Measurements from ENCODE around the gene ADNP.

Gene ADNP

DNA sequence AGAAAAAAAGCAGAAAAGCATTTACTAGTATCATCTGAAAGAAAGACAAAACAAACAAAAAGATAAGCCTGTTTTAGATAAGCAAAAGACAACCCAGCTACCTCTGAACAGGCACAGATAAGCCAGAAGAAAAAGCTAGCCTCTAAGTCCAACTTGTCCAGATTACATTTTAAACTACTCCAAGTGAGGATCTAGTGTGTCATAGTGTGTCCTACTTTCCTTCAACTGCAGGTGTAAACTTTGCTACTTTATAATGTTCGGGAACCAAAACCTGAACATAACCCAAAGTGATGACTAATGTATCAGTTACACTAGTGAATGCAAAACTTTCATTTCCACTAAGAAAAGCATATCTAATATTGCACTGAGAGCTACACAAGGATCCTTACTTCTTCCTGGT lies 19.5 kb downstream of the ADNP start:
- Histone ChIP-seq H2BK5ac (ENCODE audit: low read depth, low read length, poor library complexity, severe bottlenecking) (no peak overlapping the region), H4K8ac (ENCODE audit: low read length) (no peak overlapping the region), H3K18ac (ENCODE audit: low read depth in 1 of 2, low read length in 2 of 2) (no peak overlapping the region), H3K14ac (ENCODE audit: low read length in 2 of 2) (no peak overlapping the region), H3K9ac (ENCODE audit: low read length) (no peak overlapping the region), H3K9me3 (ENCODE audit: control insufficient read depth, low read length) (no peaks in the 10 kb centered on the region), H3K27ac (ENCODE audit: low read length, poor library complexity, severe bottlenecking) (no peak overlapping the region), H3K4me3 (ENCODE audit: insufficient read depth in 1 of 2, low read depth in 1 of 2, low read length in 2 of 2) (peak overlapping the region in 1 of 2 experiments; percentile 30), H3K4me1 (ENCODE audit: control insufficient read depth, insufficient read depth, low read depth, low read length) (peaks cover 8% of the 10 kb centered on the region), H2BK15ac (ENCODE audit: low read depth, poor library complexity, severe bottlenecking) (no peak overlapping the region), H3K4ac (ENCODE audit: low read depth in 1 of 2, low read length in 2 of 2) (no peak overlapping the region), H2BK12ac (ENCODE audit: low read length in 2 of 2) (no peak overlapping the region), H2BK120ac (ENCODE audit: low read depth, low read length) (no peak overlapping the region), H2AK5ac (ENCODE audit: low read length, severe bottlenecking) (no peak overlapping the region), H3K23ac (ENCODE audit: low read length in 2 of 2) (no peak overlapping the region), H3K36me3 (ENCODE audit: control insufficient read depth in 1 of 2, insufficient read depth in 2 of 2, low read depth in 1 of 2, low read length in 2 of 2) (peaks cover 0 to 7% of the 10 kb centered on the region in 2 experiments), H3K27me3 (ENCODE audit: control insufficient read depth in 1 of 2, insufficient read depth in 1 of 2, low read length in 2 of 2) (no peaks in the 10 kb centered on the region), H3K79me1 (replicated peaks; ENCODE audit: low read length, poor library complexity, severe bottlenecking) (no peaks in the 10 kb centered on the region), H2AFZ (ENCODE audit: low read depth, low read length) (no peak overlapping the region), H3K4me2 (ENCODE audit: low read length, poor library complexity, severe bottlenecking) (no peak overlapping the region), H4K91ac (ENCODE audit: low read length) (no peak overlapping the region)
- WGBS: 97% methylated on average over 1 of the region's 1 CpG
- no peak for DNase-seq

DNA sequence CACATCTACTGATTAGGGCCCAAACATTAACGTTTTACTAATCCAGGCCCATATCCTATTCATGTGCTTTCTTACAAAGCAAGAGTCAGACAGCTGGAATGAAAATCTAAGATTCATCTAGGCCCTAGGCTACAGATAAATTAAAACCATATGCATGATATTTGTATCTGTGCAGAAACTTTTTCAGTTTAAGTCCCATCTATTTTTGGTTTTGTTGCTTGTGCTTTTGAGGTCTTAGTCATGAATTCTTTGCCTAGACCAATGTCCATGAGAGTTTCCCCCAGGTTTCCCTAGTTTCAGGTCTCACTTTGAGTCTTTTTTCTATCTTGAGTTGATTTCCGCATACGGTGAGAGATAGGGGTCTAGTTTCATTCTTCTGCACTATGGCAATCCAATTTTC lies 20.2 kb downstream of the ADNP start:
- Histone ChIP-seq H4K91ac (ENCODE audit: low read length) (no peak overlapping the region), H3K79me1 (replicated peaks; ENCODE audit: low read length, poor library complexity, severe bottlenecking) (no peaks in the 10 kb centered on the region), H3K9ac (ENCODE audit: low read length) (peak overlapping the region; percentile 45), H3K9me3 (ENCODE audit: control insufficient read depth, low read length) (no peaks in the 10 kb centered on the region), H3K4me3 (ENCODE audit: insufficient read depth in 1 of 2, low read depth in 1 of 2, low read length in 2 of 2) (peak overlapping the region in 1 of 2 experiments; percentile 41), H3K27ac (ENCODE audit: low read length, poor library complexity, severe bottlenecking) (no peak overlapping the region), H3K4ac (ENCODE audit: low read depth in 1 of 2, low read length in 2 of 2) (no peak overlapping the region), H3K14ac (ENCODE audit: low read length in 2 of 2) (no peak overlapping the region), H2AFZ (ENCODE audit: low read depth, low read length) (no peak overlapping the region), H3K27me3 (ENCODE audit: control insufficient read depth in 1 of 2, insufficient read depth in 1 of 2, low read length in 2 of 2) (no peaks in the 10 kb centered on the region), H2AK5ac (ENCODE audit: low read length, severe bottlenecking) (no peak overlapping the region), H4K8ac (ENCODE audit: low read length) (no peak overlapping the region), H3K4me2 (ENCODE audit: low read length, poor library complexity, severe bottlenecking) (no peak overlapping the region), H2BK12ac (ENCODE audit: low read length in 2 of 2) (no peak overlapping the region), H3K36me3 (ENCODE audit: control insufficient read depth in 1 of 2, insufficient read depth in 2 of 2, low read depth in 1 of 2, low read length in 2 of 2) (peaks cover 0 to 7% of the 10 kb centered on the region in 2 experiments), H3K18ac (ENCODE audit: low read depth in 1 of 2, low read length in 2 of 2) (no peak overlapping the region), H2BK15ac (ENCODE audit: low read depth, poor library complexity, severe bottlenecking) (no peak overlapping the region), H2BK5ac (ENCODE audit: low read depth, low read length, poor library complexity, severe bottlenecking) (no peak overlapping the region), H2BK120ac (ENCODE audit: low read depth, low read length) (no peak overlapping the region), H3K4me1 (ENCODE audit: control insufficient read depth, insufficient read depth, low read depth, low read length) (peaks cover 8% of the 10 kb centered on the region), H3K23ac (ENCODE audit: low read length in 2 of 2) (no peak overlapping the region)
- no peak for DNase-seq
- whole genome bisulfite sequencing: 100% methylated on average over 1 of the region's 3 CpGs

GRCh38 chr20:50909413-50909812 lies 21.8 kb downstream of the ADNP start:
- Histone ChIP-seq H3K9me3 (ENCODE audit: control insufficient read depth, low read length) (no peaks in the 10 kb centered on the region), H3K23ac (ENCODE audit: low read length in 2 of 2) (no peak overlapping the region), H2BK15ac (ENCODE audit: low read depth, poor library complexity, severe bottlenecking) (no peak overlapping the region), H3K4me1 (ENCODE audit: control insufficient read depth, insufficient read depth, low read depth, low read length) (peaks cover 8% of the 10 kb centered on the region), H2BK120ac (ENCODE audit: low read depth, low read length) (no peak overlapping the region), H2BK5ac (ENCODE audit: low read depth, low read length, poor library complexity, severe bottlenecking) (no peak overlapping the region), H4K91ac (ENCODE audit: low read length) (no peak overlapping the region), H3K4ac (ENCODE audit: low read depth in 1 of 2, low read length in 2 of 2) (no peak overlapping the region), H3K9ac (ENCODE audit: low read length) (no peak overlapping the region), H3K79me1 (replicated peaks; ENCODE audit: low read length, poor library complexity, severe bottlenecking) (no peaks in the 10 kb centered on the region), H3K4me2 (ENCODE audit: low read length, poor library complexity, severe bottlenecking) (no peak overlapping the region), H3K27ac (ENCODE audit: low read length, poor library complexity, severe bottlenecking) (no peak overlapping the region), H2AK5ac (ENCODE audit: low read length, severe bottlenecking) (no peak overlapping the region), H4K8ac (ENCODE audit: low read length) (no peak overlapping the region), H3K36me3 (ENCODE audit: control insufficient read depth in 1 of 2, insufficient read depth in 2 of 2, low read depth in 1 of 2, low read length in 2 of 2) (peaks cover 0 to 7% of the 10 kb centered on the region in 2 experiments), H3K14ac (ENCODE audit: low read length in 2 of 2) (no peak overlapping the region), H3K18ac (ENCODE audit: low read depth in 1 of 2, low read length in 2 of 2) (no peak overlapping the region), H2BK12ac (ENCODE audit: low read length in 2 of 2) (no peak overlapping the region), H3K27me3 (ENCODE audit: control insufficient read depth in 1 of 2, insufficient read depth in 1 of 2, low read length in 2 of 2) (no peaks in the 10 kb centered on the region), H3K4me3 (ENCODE audit: insufficient read depth in 1 of 2, low read depth in 1 of 2, low read length in 2 of 2) (no peak overlapping the region), H2AFZ (ENCODE audit: low read depth, low read length) (no peak overlapping the region)
- 93% methylated on average over 3 of the region's 3 CpGs for WGBS
- DNase-seq: no peak

GRCh38 chr20:50904067-50904570 lies 27.1 kb downstream of the ADNP start:
- no peak overlapping the region for H2BK12ac ChIP-seq (ENCODE audit: low read length in 2 of 2)
- H2AFZ ChIP-seq (ENCODE audit: low read depth, low read length): no peak overlapping the region
- H2BK120ac ChIP-seq (ENCODE audit: low read depth, low read length): no peak overlapping the region
- no peak overlapping the region for H3K27ac ChIP-seq (ENCODE audit: low read length, poor library complexity, severe bottlenecking)
- H3K4ac ChIP-seq (ENCODE audit: low read depth in 1 of 2, low read length in 2 of 2): no peak overlapping the region
- 96% methylated on average over 6 of the region's 6 CpGs for WGBS
- H2BK15ac ChIP-seq (ENCODE audit: low read depth, poor library complexity, severe bottlenecking): no peak overlapping the region
- no peak for DNase-seq
- H4K8ac ChIP-seq (ENCODE audit: low read length): no peak overlapping the region
- H3K79me1 ChIP-seq (replicated peaks; ENCODE audit: low read length, poor library complexity, severe bottlenecking): peaks cover 3% of the 10 kb centered on the region
- H3K4me2 ChIP-seq (ENCODE audit: low read length, poor library complexity, severe bottlenecking): no peak overlapping the region
- H3K4me1 ChIP-seq (ENCODE audit: control insufficient read depth, insufficient read depth, low read depth, low read length): peaks cover 2% of the 10 kb centered on the region
- H3K36me3 ChIP-seq (ENCODE audit: control insufficient read depth in 1 of 2, insufficient read depth in 2 of 2, low read depth in 1 of 2, low read length in 2 of 2): peaks cover 12 to 49% of the 10 kb centered on the region in 2 experiments
- no peak overlapping the region for H3K23ac ChIP-seq (ENCODE audit: low read length in 2 of 2)
- no peaks in the 10 kb centered on the region for H3K27me3 ChIP-seq (ENCODE audit: control insufficient read depth in 1 of 2, insufficient read depth in 1 of 2, low read length in 2 of 2)
- no peak overlapping the region for H3K9ac ChIP-seq (ENCODE audit: low read length)
- H3K18ac ChIP-seq (ENCODE audit: low read depth in 1 of 2, low read length in 2 of 2): no peak overlapping the region
- H3K14ac ChIP-seq (ENCODE audit: low read length in 2 of 2): no peak overlapping the region
- no peak overlapping the region for H4K91ac ChIP-seq (ENCODE audit: low read length)
- H2BK5ac ChIP-seq (ENCODE audit: low read depth, low read length, poor library complexity, severe bottlenecking): no peak overlapping the region
- no peak overlapping the region for H2AK5ac ChIP-seq (ENCODE audit: low read length, severe bottlenecking)
- no peaks in the 10 kb centered on the region for H3K9me3 ChIP-seq (ENCODE audit: control insufficient read depth, low read length)
- no peak overlapping the region for H3K4me3 ChIP-seq (ENCODE audit: insufficient read depth in 1 of 2, low read depth in 1 of 2, low read length in 2 of 2)

Measured in mesenchymal stem cell (in vitro differentiated cells and primary cell).